ENCODE results near the gene MAP4K4.

The MAP4K4 gene

GRCh38 chr2:101892377-101892776 is 194.9 kb downstream of the MAP4K4 start:
- H3K9me3 ChIP-seq (replicated peaks; ENCODE audit: insufficient read depth, low read length), result no peaks in the 10 kb centered on the region
- H2AFZ ChIP-seq (ENCODE audit: low read length), result no peak overlapping the region
- H3K79me2 ChIP-seq (ENCODE audit: low read length), result no peaks in the 10 kb centered on the region
- TF ChIP-seq EZH2phosphoT487 (IDR thresholded peaks at IDR 0.05; ENCODE audit: low read length), result no peak
- TF ChIP-seq CTCF (IDR thresholded peaks at IDR 0.05; ENCODE audit: low read length), result no peak
- no peak for TF ChIP-seq EZH2 (optimal IDR thresholded peaks at IDR 0.05; ENCODE audit: low read depth, low read length)
- H3K4me2 ChIP-seq (ENCODE audit: low read depth, low read length), result no peak overlapping the region
- H3K27ac ChIP-seq (ENCODE audit: low read length), result no peak overlapping the region
- no peaks in the 10 kb centered on the region for H3K36me3 ChIP-seq (replicated peaks; ENCODE audit: insufficient read depth, low read length)
- no peak overlapping the region for H3K9ac ChIP-seq (ENCODE audit: low read length)
- no peaks in the 10 kb centered on the region for H3K9me2 ChIP-seq (replicated peaks; ENCODE audit: insufficient read depth, low read length)
- no peaks in the 10 kb centered on the region for H4K20me1 ChIP-seq (ENCODE audit: insufficient read depth, low read length)
- no peaks in the 10 kb centered on the region for H3K4me1 ChIP-seq (ENCODE audit: low read length)
- H3K4me3 ChIP-seq (ENCODE audit: low read length), result no peak overlapping the region
- no peak for DNase-seq
- H3F3A ChIP-seq (ENCODE audit: insufficient read depth, low read length), result no peaks in the 10 kb centered on the region
- no peaks in the 10 kb centered on the region for H3K27me3 ChIP-seq (replicated peaks; ENCODE audit: insufficient read depth, low read length)

- Histone ChIP-seq H4K20me1 (ENCODE audit: insufficient read depth, low read length) (no peaks in the 10 kb centered on the region), H3K4me3 (ENCODE audit: low read length) (no peak overlapping the region), H2AFZ (ENCODE audit: low read length) (no peak overlapping the region), H3K27ac (ENCODE audit: low read length) (no peak overlapping the region), H3K9me3 (replicated peaks; ENCODE audit: insufficient read depth, low read length) (no peaks in the 10 kb centered on the region), H3K36me3 (replicated peaks; ENCODE audit: insufficient read depth, low read length) (no peaks in the 10 kb centered on the region), H3K27me3 (replicated peaks; ENCODE audit: insufficient read depth, low read length) (no peaks in the 10 kb centered on the region), H3K9me2 (replicated peaks; ENCODE audit: insufficient read depth, low read length) (no peaks in the 10 kb centered on the region), H3K79me2 (ENCODE audit: low read length) (no peaks in the 10 kb centered on the region), H3K4me1 (ENCODE audit: low read length) (no peaks in the 10 kb centered on the region), H3K9ac (ENCODE audit: low read length) (no peak overlapping the region), H3F3A (ENCODE audit: insufficient read depth, low read length) (no peaks in the 10 kb centered on the region), H3K4me2 (ENCODE audit: low read depth, low read length) (no peak overlapping the region)
- no peak for DNase-seq
- no peak for TF ChIP-seq EZH2phosphoT487 (IDR thresholded peaks at IDR 0.05; ENCODE audit: low read length)
- TF ChIP-seq CTCF (IDR thresholded peaks at IDR 0.05; ENCODE audit: low read length), result no peak
- TF ChIP-seq EZH2 (optimal IDR thresholded peaks at IDR 0.05; ENCODE audit: low read depth, low read length), result no peak
These were observed 196.3 kb downstream of the MAP4K4 start for GRCh38 chr2:101893681-101894381.

GRCh38 chr2:101895039-101895438 is 197.5 kb downstream of the MAP4K4 start:
- no peaks in the 10 kb centered on the region for H3K9me2 ChIP-seq (replicated peaks; ENCODE audit: insufficient read depth, low read length)
- H3K9me3 ChIP-seq (replicated peaks; ENCODE audit: insufficient read depth, low read length), result no peaks in the 10 kb centered on the region
- TF ChIP-seq EZH2 (optimal IDR thresholded peaks at IDR 0.05; ENCODE audit: low read depth, low read length), result no peak
- no peak for TF ChIP-seq CTCF (IDR thresholded peaks at IDR 0.05; ENCODE audit: low read length)
- TF ChIP-seq EZH2phosphoT487 (IDR thresholded peaks at IDR 0.05; ENCODE audit: low read length), result no peak
- no peaks in the 10 kb centered on the region for H4K20me1 ChIP-seq (ENCODE audit: insufficient read depth, low read length)
- H3K4me1 ChIP-seq (ENCODE audit: low read length), result no peaks in the 10 kb centered on the region
- no peak for DNase-seq
- H2AFZ ChIP-seq (ENCODE audit: low read length), result no peak overlapping the region
- no peaks in the 10 kb centered on the region for H3K79me2 ChIP-seq (ENCODE audit: low read length)
- no peaks in the 10 kb centered on the region for H3K27me3 ChIP-seq (replicated peaks; ENCODE audit: insufficient read depth, low read length)
- H3F3A ChIP-seq (ENCODE audit: insufficient read depth, low read length), result no peaks in the 10 kb centered on the region
- H3K36me3 ChIP-seq (replicated peaks; ENCODE audit: insufficient read depth, low read length), result no peaks in the 10 kb centered on the region
- no peak overlapping the region for H3K27ac ChIP-seq (ENCODE audit: low read length)
- H3K4me2 ChIP-seq (ENCODE audit: low read depth, low read length), result no peak overlapping the region
- H3K9ac ChIP-seq (ENCODE audit: low read length), result no peak overlapping the region
- H3K4me3 ChIP-seq (ENCODE audit: low read length), result no peak overlapping the region
